Measurements from ENCODE around the gene MCM3AP.

DNA sequence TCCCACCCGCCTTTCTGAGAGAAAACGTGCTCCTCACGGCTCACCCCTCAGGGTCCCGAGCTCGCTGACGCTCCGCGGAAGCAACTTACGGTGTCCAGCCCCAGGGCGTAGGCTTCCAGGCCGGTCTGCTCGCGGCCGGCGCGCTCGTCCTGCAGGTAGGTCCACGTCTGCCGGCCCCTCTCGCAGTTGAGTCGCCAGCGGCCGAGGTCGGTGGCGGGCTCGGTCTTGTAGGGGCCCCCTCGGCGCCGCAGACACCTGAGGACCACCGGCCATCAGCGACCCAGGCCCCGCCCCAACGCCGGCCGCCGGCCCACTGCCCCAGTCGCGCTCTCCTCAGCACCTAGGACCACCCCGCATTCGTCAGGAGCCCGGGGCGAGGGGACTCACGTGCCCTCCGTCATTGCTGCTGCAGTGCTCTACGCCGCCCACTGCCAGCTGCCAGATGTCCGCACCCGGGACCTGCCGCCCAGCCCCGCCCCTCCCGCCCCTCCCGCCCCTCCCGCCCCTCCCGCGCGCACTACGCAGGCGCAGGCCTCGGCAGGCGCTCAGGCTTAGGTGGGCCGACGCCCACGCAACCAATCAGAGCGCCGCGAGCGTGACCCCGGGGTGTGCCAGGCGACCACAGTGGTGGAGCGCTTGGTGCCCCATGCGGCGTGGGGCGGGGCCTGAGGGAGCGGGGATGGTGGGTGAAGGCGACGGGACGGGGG is 56.9 kb downstream of the MCM3AP start, which contains the start of gene LSS:
- TF ChIP-seq POLR2A (IDR thresholded peaks at IDR 0.05) (peak; percentile 49 to 69 (median 65)), CTCF (IDR thresholded peaks at IDR 0.05) (no peak)

Measured in body of pancreas (tissue), 4 donors.